AG09309 (cell line): ENCODE results near the gene DCXR.
A peak's percentile ranks its signal among the peaks of the same experiment; 100 is the strongest.

Source experiments
- DNase-seq: peaks from one replicate; pipeline ENCODE4 v3.0.0-alpha.2; 2010; ENCODE audit warnings: low read depth
- H3K4me3 ChIP-seq: 2 replicates; pipeline ENCODE4 v1.5.1; 2011; ENCODE audit warnings: mild to moderate bottlenecking, low read depth, low read length, moderate library complexity; ENCODE audit not compliant: control insufficient read depth
- CTCF ChIP-seq: IDR thresholded peaks from 2 replicates; pipeline ENCODE4 v1.5.1; 2011; ENCODE audit warnings: mild to moderate bottlenecking, low read depth, low read length, inconsistent platforms; ENCODE audit not compliant: insufficient read depth, control insufficient read depth; ENCODE audit errors: missing control alignments

DCXR gene

GRCh38 chr17:82054351-82055022 lies 17.0 kb upstream of the DCXR start:
- no peak for TF ChIP-seq CTCF
- no peak overlapping the region for H3K4me3 ChIP-seq
- no peak for DNase-seq

- no peak overlapping the region for H3K4me3 ChIP-seq
- no peak for DNase-seq
- no peak for TF ChIP-seq CTCF
These were observed 16.2 kb upstream of the DCXR start for GRCh38 chr17:82053556-82054263.

- H3K4me3 ChIP-seq, result peak overlapping the region; percentile 74
- TF ChIP-seq CTCF, result no peak
These were observed 15.6 kb upstream of the DCXR start for GRCh38 chr17:82053130-82053529.

GRCh38 chr17:82052638-82053059 lies 15.2 kb upstream of the DCXR start:
- DNase-seq, result no peak
- H3K4me3 ChIP-seq, result peak overlapping the region; percentile 74
- TF ChIP-seq CTCF, result no peak

More at GRCh38 chr17:82053130-82053529, 15.6 kb upstream of the DCXR start:
- no peak for DNase-seq

GRCh38 chr17:82051776-82052637 lies 14.5 kb upstream of the DCXR start, which contains the start of the genes GPS1 and RFNG:
Gene GPS1 (plus strand): TSS chr17:82051898. CDS start chr17:82051932, 34 bp downstream.
Gene RFNG (minus strand): TSS chr17:82051811. CDS start chr17:82051766, 45 bp downstream.
- peak within 1 kb of the TSS; percentile 74 for H3K4me3 ChIP-seq
- DNase-seq, result no peak
- TF ChIP-seq CTCF, result no peak
